HG02981 (cell line): ENCODE results near the gene SRD5A3.

Source experiments
- ATAC-seq: cut with Tn5 transposase; IDR thresholded peaks from one replicate; pipeline ENCODE4 v1.9.1; 2021; ENCODE audit warnings: mild to moderate bottlenecking, moderate library complexity; ENCODE audit not compliant: unreplicated experiment

SRD5A3 gene

GRCh38 chr4:55405073-55405472 lies 59.0 kb downstream of the SRD5A3 start:
- no peak for ATAC-seq

GRCh38 chr4:55406545-55406944 lies 60.5 kb downstream of the SRD5A3 start:
- ATAC-seq: no peak

GRCh38 chr4:55407119-55407518 lies 61.1 kb downstream of the SRD5A3 start:
- ATAC-seq: no peak

GRCh38 chr4:55407764-55408163 lies 61.7 kb downstream of the SRD5A3 start:
- ATAC-seq: no peak

- peak; percentile 83 for ATAC-seq
Observed at GRCh38 chr4:55409468-55410171, 63.6 kb downstream of the SRD5A3 start.

- no peak for ATAC-seq
Observed at GRCh38 chr4:55410431-55410830, 64.4 kb downstream of the SRD5A3 start.

GRCh38 chr4:55411621-55412020 lies 65.6 kb downstream of the SRD5A3 start:
- no peak for ATAC-seq

- ATAC-seq: no peak
Observed at GRCh38 chr4:55416176-55416575, 70.1 kb downstream of the SRD5A3 start.
